ENCODE data around the gene KATNA1.

DNA sequence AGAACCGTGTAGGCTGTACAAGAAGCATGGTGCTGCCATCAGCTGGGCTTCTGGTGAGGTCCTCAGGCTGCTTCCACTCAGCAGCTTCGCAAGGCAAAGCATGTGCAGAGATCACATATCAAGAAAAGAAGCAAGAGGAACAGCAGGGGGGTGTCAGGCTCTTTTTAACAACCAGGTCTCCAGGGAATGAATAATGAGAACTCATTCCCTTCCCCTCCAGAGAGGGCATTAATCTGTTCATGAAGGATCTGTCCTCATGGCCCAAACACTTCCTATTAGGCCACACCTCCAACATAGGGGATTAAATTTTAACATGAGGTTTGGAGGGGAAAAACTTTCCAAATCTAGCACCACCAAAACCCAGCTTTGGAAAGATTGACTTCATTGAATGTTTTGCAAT is 62.4 kb downstream of the KATNA1 start:
- TF ChIP-seq, protein P1, sequence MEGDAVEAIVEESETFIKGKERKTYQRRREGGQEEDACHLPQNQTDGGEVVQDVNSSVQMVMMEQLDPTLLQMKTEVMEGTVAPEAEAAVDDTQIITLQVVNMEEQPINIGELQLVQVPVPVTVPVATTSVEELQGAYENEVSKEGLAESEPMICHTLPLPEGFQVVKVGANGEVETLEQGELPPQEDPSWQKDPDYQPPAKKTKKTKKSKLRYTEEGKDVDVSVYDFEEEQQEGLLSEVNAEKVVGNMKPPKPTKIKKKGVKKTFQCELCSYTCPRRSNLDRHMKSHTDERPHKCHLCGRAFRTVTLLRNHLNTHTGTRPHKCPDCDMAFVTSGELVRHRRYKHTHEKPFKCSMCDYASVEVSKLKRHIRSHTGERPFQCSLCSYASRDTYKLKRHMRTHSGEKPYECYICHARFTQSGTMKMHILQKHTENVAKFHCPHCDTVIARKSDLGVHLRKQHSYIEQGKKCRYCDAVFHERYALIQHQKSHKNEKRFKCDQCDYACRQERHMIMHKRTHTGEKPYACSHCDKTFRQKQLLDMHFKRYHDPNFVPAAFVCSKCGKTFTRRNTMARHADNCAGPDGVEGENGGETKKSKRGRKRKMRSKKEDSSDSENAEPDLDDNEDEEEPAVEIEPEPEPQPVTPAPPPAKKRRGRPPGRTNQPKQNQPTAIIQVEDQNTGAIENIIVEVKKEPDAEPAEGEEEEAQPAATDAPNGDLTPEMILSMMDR (IDR thresholded peaks at IDR 0.05): no peak
- TF ChIP-seq POLR2A (IDR thresholded peaks at IDR 0.05): no peak

Data from testis (tissue), 2 donors.